Stimulated activated CD4-positive, alpha-beta T cell treated with anti-CD3 and anti-CD28 coated beads, Interleukin-12 subunit alpha, Interleukin-12 subunit beta, amount 100 ng/mL, for 24 hours (primary cell): ENCODE results near the gene TMPRSS15.

Experiments
- DNase-seq, 2 experiments: peaks; one replicate each; pipeline ENCODE4 v3.0.0-alpha.2; 2020; ENCODE audit warnings: low read depth in 2 of 2

Gene TMPRSS15

DNA sequence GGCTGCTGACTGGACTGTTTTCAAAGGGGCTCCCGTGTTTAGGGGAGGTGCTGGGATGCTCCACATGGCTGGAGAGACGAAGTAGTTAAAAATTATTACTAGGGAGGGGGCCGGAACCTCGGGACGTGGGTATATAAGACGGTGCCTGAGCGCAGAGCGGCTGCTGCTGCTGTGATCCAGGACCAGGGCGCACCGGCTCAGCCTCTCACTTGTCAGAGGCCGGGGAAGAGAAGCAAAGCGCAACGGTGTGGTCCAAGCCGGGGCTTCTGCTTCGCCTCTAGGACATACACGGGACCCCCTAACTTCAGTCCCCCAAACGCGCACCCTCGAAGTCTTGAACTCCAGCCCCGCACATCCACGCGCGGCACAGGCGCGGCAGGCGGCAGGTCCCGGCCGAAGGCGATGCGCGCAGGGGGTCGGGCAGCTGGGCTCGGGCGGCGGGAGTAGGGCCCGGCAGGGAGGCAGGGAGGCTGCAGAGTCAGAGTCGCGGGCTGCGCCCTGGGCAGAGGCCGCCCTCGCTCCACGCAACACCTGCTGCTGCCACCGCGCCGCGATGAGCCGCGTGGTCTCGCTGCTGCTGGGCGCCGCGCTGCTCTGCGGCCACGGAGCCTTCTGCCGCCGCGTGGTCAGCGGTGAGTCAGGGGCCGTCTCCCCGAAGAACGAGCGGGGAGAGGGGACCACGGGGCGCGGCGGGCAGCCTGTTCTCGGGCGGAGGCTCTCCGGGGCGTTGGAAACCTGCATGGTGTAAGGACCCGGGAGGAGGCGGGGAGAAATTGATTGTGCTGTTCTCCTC, 158.7 kb downstream of the TMPRSS15 start, which contains the start of gene CHODL:
Gene CHODL, plus strand, starts transcription at position 163 of the 793 bp plus-strand sequence. Its CDS starts 391 bp downstream, at position 554.
- no peak for DNase-seq

DNA sequence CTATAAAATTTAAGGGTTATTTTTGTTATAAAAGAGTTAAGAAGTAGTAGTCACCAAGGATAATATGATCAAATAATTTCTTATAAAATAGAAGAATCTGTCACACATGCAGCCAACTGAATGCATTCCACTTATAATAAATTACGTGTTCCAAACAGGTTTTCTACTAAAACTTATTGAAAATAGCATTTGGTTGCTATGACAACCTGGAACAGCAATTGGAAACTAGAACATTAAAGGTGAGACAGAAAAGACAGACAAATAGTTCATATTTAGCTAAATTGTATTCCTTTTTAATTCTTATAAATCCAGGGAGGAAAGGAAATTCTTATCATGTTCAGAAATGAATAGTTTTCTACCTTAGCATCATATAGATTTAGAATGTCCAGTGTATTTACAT, 168.0 kb downstream of the TMPRSS15 start:
- DNase-seq = no peak

DNA sequence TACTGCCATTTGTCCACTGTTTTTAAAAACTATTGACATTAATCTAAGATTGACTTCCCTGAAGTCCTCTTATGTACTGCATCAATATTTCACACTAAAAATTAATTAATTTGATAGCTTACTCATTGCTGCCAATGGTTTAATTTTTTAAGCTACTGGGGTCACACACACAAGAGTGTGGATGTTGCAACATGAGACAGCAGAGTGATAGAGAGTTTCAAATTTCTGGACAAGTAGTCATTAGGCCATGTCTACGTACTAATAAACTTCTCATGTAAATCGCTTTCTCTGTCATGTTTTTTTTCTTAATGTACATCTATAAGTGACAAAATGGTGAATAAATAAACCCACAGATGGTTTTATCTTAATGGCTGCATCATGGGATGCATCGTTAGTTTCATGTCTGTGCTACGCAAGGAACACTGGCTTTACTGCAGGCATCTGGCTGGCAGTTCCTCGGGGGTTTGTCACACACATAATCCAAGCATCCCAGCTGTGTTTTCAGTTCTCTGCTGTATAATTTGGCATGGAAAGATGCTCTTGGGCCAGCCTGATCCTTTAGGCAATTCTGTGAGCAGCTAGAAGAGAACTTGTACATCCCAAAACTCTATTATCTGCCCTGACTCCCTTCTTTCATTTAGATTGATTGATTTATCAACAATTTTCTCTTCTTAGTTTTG, 175.4 kb downstream of the TMPRSS15 start:
- DNase-seq = no peak

DNA sequence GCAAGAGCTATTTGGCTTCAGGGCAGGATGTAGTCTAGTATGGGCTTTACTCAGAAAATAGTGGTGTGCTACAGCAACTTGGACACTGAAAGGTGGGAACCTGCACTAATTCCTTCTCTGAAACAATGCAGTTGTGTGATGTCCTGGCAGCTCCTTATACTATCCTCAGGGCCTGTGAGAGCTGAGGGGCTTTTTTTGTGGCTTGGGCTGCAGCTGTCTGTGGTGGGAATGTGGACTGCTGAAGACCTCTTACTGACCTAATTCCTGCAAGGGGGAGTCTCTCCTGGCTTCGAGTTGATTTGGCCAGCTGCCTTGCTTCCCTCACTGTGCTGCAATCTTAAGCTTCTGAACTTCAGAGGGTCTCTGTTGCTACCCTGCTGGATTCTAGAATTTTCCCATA, 181.2 kb downstream of the TMPRSS15 start:
- no peak for DNase-seq

DNA sequence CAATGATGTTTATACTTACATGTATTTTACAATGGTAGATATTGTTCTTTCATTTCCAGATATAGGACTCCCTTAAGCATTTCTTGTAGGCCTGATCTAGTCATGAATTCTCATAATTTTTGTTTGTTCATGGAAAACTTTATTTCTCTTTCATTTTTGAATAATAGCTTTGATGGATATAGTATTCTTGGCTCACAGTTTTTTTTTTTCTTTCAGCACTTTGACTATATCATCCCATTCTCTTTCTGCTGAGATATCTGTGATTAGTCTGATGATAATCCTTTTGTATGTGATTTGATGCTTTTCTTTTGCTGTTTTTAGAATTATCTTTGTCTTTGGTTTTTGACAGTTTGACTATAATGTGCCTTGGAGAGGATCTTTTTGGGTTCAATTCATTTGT, 183.1 kb downstream of the TMPRSS15 start:
- DNase-seq = no peak
